ENCODE measurements around the gene SPC24.
"Not testable (repeated sequence)": the region's sequence is repeated elsewhere in the genome, so short reads cannot be mapped to it uniquely, and the experiment has no call there.

SPC24 gene

DNA sequence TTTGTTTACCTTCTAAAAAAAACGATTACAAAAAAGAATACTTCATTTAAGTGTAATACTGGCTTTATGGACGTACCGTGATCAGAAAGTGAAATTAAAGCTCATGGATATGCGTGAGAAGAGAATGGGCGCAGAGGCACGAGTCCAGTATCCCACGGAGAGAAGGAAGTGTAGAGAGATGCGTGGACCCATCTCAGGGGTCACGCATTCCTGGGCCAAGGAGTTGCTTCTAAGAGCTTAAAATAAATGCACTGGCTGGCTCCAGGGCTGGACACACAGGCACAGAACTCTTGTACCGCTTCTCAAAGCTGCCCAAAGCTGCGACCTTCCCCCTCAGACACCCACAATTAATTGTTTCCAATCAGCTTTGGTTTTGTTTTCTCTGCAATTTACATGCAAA, 8.7 kb upstream of the SPC24 start:
- no peak for DNase-seq

DNA sequence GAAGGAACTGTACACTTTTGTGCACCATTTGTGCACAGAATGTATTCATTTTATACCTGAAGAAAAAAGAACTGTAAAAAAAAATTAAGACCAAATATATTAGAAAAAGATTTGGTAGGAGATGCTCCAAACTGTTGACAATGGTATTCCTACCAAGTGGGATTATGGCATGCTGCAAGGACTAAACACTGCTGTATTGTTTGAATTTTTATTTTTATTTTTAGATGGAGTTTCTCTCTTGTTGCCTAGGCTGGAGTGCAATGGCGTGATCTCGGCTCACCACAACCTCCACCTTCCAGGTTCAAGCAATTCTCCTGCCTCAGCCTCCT, 4.8 kb upstream of the SPC24 start:
- DNase-seq, result not testable (repeated sequence)

DNA sequence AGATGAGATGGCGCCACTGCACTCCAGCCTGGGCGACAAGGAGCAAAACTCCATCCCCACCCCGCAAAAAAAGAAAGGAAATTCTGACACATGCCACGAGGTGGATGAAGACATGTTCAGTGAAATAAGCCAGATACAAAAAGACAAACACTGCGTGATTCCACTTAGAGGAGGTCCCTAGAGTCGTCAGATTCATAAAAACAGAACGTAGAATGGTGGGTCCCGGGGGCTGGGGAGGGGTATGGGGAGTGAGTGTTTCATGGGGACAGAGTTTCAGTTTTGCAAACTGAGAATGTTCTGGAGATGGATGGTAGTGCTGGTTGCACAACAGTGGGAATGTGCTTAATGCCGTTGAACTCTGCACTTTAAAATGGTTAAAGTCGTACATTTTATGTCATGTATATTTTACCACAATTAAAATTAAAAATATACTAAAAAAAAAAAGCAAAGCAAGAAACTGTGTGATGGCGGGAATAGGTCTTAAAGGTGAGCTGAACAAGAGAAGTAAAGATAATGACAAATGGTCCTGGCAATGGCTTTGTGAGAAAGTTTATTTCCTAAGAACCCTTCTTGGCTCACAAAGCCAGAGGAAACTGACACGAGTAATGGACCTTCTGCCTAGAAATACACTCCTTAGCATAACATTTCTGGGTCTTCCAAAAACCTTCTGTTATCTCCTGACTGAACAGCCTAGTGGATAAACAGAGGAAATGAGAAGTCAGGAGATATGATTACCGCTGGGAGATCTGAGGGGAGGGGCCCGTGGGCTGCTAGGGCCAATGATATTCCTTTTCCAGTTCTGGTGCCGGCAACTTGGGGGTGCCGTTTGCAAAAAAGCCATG, 4.2 kb upstream of the SPC24 start:
- no peak for DNase-seq

DNA sequence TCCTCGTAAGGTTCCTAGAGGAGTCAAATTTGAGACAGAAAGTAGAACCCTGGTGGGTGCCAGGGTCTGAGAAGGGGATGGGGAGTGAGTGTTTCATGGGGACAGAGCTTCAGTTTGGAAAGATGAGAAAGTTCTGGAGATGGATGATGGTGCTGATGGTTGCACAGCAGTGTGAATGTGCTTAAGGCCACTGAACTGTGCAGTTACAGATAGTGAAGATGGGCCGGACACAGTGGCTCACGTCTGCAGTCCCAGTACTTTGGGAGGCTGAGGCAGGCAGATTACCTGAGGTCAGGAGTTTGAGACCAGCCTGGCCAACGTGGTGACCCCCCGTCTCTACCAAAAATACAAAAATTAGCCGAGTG, 917 bp downstream of the SPC24 start:
- no peak for DNase-seq

DNA sequence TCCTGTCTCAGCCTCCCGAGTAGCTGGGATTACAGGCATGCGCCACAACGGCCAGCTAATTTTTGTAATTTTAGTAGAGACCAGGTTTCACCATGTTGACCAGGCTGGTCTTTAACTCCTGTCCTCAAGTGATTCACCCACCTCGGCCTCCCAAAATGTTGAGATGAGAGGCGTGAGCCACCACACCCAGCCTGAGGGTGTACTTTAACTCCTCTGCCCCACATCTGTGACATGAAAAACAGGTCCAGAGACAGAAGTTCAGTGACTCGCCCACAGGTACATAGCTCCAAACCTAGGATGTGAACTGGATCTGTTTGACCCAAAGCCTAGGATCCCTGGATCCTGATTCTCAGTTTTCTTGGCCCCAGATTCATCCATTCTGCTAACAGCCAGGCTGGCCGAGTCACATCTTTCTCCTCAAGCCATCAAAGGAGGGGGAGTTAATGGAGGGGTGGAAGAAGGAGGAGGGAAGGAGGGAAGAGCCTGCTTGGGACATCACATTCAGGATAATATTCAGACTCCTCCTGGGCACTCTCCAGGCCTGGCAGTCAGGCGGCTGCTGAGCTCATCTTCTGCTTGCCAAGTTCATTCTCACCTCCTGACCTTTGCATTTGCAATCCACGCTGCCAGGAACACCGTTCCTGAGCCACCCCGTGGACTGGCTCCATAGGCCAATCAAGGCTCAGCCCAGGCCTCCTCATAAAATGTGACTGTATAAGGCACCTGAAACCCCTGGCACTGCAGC, 3.1 kb downstream of the SPC24 start:
- DNase-seq, result no peak

DNA sequence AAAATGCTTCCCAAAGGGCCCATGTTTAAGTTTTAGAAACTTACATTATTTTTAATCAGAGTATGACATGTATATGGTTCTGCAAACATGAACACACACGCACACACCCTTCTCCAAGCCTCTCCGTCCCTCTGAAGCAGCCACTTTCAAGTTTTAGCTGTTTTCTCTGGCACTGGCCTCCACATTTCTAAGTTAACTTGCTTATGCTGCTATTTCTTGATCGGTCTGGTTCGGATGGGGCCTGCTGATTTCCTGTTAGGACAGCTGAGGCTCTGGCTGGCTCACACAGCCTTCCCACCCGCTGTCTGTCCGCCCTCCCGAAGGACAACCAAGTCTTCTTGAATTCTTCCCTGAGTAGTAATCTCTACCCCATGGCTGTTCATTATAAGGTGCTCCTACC, 4.4 kb downstream of the SPC24 start:
- DNase-seq, result no peak

DNA sequence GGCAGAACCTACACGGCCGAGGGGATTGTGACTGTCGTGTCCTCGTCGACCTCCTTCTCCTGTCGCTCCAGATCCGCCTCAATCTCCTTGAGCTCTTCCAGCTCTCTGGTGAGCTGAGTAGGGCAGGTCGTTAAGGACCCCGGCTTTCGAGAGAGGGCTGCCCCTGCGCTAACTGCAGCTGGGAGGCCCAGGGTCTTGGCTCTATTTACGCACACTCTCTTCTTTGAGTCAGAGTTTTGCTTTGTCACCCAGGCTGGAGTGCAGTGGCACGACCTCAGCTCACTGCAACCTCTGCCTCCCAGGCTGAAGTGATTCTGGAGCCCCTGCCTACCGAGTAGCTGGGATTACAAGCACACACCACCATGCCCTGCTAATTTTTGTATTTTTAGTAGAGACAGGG, 7.6 kb downstream of the SPC24 start:
- no peak for DNase-seq

DNA sequence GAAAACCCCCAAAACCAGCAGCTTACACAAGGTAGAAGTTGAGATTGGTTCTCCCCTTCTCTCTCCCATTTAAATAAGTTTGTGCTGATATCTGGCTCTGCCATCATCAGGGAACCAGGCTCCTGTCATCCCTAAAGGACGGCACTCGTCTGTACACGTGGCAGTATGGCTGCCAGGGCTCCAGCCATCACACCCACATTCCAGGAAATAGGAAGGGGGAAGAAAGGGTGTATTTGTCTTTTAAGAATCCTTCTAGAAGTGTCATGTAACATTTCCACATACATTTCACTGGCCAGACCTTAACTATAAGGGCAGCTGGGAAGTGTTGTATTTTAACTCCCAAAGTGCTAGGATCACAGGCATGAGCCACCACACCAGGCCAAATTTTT, 10.1 kb downstream of the SPC24 start:
- no peak for DNase-seq

DNA sequence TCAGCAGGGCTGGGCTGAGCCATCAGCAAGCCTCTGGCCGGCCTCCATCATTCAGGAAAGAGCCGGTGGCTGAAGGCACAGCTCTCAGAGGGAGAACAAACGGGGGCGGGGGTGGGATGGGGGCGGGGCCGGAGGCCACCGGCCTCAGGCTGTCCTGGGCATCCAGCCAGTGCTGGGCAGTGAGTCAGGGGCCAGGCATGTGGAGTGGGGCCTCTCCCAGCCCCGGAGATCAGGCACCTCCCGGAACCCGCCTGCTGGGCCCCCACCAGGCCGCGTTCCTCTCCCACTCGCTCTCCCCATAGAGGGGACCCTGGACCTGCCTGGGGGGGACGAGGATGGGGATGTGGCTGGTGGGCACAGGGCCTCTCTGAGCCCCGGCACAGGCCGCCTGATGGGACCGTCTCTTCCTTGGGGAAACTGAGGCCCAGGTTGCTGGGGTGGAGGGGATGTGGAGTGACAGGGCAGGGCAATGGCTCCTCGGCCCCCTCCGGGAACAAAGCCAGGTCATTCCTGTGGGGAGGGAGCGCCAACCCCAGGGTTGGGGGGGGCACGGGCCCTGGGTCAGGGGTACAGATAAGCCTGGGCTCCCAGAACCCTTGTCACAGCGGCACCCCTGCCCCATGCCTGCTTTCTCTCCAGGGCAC, 12.9 kb downstream of the SPC24 start:
- DNase-seq, result no peak

DNA sequence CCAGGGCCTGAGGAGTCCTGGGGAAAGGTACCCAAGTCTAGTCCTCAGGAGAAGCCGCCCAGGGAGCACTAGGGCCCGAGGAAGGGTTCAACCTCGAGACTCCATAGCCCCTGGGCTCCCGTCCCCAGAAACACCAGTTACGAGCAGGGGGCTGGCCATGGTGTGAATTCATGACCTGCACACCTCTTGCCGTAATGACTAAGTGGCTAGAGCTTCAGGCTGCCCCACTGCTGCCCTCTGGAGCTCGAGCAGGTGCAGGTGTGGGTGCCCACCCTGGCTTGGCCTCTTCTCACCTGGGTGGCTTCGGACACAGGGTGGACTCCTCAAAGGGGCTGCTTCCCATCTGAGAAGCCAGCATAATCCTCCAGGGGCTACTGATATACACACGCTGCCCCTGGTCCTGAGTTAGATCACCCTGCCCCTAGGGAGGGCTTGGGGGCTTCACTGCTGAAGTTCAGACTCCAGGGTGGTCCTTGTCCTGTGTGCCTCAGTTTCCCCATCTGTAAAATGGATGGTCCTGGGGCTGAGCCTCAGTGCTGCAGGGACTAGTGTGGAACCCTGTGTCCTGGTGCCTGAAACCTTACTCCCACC, 13.6 kb downstream of the SPC24 start:
- DNase-seq, result no peak

DNA sequence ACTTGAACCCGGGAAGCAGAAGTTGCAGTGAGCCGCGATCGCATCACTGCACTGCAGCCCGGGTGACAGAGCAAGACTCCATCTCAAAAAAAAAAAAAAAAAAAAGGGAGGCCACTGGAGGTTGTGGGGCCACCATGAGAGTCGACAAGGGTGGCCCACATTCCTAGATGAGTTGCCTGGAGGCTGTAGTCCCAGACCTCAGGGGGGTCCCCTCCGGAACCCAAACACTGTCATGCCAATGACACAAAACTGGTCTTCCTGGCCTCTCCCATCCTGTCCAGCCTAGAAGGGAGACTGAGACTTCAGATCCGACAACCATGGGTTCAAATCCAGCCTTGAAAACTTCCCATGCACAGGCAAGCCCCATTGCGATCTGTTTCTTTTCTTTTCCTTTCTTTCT, 14.7 kb downstream of the SPC24 start:
- DNase-seq, result no peak

DNA sequence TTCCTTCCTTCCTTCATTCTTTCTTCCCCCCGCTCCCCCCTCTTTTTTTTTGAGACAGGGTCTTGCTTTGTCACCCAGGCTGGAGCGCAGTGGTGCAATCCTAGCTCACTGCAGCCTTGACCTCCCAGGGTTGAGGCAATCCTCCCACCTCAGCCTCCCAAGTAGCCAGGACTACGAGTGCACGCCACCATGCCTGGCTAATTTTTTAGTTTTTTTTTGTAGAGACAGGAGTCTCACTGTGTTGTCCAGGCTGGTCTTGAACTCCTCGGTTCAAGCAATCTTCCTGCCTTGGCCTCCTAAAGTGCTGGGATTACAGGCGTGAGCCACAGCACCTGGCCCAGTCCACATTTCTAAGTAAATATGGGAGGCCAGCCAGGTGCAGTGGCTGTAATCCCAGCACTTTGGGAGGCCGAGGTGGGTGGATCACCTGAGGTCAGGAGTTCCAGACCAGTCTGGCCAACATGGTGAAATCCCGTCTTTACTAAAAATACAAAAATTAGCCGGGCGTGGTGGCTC, 15.5 kb downstream of the SPC24 start:
- DNase-seq, result not testable (repeated sequence)

DNA sequence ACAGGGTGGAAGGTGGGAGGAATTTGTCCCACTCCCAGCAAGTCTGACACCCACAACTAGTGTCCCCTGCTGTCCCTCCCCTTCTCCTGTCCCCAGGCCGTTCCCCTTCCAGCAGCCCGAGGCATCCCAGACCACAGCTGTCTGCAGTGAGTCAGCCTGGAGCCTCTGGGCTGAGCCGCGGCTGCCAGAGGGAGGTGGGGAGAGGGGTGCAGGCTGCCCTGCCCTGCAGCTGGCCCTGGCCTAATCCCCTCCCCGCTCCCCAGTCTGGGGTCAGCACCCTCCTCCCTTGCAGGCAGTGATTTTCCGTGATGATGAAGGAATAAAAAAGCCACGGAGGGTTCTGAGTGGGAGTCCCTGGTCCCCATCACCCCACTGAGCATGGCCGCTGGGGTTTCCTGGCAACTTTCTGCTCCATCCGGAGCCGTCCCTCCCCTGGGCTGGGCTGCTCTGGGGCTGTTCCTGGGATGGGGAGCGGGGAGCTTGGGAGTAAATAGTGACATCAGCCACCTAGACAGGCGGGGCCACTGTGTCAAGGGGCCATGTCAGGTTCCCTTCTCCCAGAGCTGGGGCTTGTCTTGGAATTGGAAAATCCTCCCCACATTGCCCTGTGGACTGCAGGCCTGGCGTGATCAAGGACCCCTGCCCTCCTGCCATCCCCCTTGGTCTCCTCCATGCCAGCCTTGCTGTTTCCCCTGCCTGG, 16.8 kb downstream of the SPC24 start:
- peak; percentile 65 for DNase-seq

DNA sequence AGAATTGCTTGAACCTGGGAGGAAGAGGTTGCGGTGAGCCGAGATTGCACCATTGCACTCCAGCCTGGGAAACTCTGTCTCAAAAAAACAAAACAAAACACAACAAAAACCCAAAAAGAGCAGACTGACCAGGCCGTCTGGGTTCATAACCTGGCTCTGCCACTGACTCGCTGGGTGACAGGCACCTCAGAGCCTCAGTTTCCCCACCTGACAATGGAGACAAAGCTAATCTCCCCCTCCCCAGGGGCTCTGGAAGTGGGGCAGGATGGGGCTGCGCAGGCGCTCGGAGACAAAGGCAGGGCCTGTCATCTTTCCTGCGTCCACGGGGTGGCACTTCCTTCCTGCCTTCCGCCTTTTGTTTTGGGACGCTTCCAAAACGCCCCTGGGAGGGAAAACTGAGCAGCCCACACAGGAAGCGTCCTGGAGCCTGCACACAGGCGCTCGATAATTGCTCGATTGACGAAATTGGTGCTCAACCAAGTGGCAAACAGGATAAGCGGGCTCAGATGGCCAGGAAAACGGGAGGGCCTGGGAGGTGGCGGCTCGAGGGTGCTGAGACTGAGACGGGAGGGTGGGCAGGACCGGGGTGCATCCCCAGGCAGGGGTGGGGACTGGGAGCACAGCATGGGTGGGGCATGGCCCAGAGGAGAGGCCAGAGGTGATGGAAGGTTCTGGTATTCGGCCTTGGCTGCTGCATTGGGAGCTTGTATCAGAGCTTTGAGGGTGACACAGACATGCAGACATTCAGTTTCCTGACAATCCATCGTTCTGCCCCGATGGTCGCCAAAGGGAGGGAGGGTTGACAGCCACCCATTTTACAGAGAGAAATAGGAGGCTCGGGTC, 17.8 kb downstream of the SPC24 start:
- peak; percentile 75 for DNase-seq

DNA sequence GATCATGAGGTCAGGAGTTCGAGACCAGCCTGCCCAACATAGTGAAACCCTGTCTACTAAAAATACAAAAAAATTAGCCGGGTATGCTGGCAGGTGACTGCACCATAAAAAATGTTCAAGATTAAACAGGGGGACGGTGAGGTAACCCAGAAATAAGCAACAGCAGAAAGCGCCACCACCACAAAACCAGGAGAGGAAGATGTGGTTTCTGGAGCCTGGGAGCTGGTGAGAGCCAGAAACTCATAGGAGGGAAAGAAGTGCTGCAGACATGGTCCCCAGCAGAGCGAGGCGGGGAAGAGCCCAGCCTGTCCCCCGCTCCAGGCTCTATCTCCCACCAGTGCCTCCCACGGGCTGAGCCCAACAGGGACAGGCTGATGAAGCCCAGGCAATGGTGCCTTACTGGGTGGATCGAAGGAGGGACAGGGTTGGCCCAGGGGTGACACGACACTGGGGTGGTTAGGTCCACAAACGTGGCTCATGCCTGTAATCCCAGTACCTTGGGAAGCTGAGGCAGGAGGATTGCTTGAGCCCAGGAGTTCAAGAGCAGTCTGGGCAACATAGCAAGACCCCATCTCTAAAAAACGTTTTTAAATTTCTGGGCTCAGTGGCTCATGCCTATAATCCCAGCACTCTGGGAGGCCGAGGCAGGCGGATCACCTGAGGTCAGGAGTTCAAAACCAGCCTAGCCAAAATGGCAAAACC, 19.0 kb downstream of the SPC24 start:
- DNase-seq, result no peak

DNA sequence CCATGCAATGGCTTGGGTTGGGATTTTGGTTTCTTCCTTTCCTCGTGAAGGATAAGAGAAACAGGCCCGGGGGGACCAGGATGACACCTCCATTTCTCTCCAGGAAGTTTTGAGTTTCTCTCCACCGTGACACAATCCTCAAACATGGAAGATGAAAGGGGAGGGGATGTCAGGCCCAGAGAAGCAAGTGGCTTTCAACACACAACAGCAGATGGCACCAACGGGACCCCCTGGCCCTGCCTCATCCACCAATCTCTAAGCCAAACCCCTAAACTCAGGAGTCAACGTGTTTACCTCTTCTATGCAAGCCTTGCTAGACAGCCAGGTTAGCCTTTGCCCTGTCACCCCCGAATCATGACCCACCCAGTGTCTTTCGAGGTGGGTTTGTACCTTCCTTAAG, 24.1 kb downstream of the SPC24 start:
- no peak for DNase-seq

DNA sequence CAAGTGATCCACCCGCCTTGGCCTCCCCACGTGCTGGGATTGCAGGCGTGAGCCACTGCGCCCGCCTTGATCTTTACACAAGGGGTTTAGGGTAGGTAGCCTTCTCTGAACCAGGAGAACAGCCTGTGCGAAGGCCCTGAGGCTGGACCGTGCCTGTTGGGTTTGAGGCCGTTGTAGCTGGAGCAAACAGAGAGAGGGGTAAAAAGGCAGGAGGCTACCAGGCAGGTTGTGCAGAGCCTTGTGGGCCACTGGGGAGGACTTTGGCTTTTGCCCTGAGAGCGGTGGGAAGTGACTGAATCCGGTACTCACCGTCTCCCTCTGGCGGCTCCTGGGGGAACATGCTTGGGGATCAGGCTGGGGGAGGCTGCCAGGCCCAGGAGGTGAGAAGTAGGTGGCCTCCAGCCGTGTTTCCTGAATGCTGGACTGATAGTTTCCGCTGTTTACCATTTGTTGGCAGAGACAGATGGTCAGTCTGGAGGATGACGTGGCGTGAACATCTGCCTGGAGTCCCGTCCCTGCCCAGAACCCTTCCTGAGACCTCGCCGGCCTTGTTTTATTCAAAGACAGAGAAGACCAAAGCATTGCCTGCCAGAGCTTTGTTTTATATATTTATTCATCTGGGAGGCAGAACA, 24.6 kb downstream of the SPC24 start:
- peak; percentile 80 for DNase-seq

DNA sequence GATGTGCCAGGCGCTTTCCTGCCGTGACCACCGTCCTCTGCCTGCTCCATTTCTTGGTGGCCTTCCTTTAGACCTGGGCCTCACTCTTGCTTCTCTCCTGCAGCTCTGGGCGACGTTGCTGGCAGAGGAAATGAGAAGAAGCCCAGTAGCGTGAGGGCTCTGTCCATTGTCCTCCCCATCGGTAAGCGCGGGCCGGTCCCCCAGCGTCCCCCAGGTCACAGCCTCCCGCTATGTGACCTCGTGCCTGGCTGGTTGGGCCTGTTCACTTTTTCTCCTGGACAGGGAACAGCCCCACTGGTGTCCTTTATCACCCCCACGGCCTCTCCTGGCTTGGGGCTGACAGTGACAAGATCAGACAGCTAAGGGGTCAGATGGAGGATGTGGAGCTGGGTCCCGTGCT, 27.7 kb downstream of the SPC24 start:
- DNase-seq, result no peak

DNA sequence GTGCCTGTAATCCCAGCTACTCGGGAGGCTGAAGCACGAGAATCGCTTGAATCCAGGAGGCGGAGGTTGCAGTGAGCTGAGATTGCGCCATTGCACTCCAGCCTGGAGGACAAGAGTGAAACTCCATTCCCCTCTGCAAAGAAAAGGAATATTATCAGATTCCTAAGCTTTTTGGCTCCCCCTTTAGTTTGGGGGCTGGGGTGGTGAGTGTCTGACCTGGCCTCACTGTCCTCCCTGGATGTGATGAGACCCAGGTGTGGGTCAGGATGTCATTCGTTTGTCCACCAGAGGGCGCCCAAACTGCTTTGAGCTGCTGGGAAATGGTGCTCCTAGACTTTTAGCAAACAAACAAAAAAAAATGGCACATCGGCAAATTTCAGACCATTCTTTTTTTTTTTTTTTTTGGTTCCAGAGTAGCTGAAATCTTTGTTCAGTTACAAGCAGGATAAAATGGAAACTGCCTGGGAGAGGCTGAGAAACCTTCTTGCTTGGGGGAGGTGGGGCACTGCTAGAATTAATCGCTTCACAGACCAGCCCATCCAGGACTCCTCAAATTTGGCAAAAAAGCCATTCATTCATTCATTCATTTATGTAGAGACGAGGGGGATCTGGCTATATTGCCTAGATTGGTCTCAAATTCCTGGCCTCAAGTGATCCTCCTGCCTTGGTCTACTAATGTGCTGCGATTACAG, 29.4 kb downstream of the SPC24 start:
- peak; percentile 66 for DNase-seq

DNA sequence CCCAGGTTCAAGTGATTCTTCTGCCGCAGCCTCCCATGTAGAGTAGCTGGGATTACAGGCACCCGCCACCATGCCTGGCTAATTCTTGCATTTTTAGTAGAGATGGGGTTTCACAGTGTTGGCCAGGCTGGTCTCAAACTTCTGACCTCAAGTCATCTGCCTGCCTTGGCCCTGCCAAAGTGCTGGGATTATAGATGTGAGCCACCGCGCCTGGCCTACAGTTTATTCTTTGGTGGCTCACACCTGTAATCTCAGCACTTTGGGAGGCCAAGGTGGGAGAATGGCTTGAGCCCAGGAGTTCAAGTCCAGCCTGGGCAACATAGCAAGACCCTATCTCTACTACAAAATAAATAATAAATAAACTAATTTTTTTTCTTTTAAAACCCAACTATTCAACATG, 31.4 kb downstream of the SPC24 start:
- DNase-seq, result not testable (repeated sequence)
